Keratinocyte (primary cell): ENCODE measurements around the gene FAM3B. TPM values are rescaled to one million over a fixed set of nuclear protein-coding genes. Genes with fewer than 3 reads are reported as not detected.

Experiments used
- DNase-seq: peaks from one replicate; pipeline ENCODE4 v3.0.0-alpha.2; 2011; ENCODE audit warnings: low read depth, missing footprints, low spot score
- FAIRE-seq: peaks from 2 replicates; lab custom pipeline; 2011; peaks lifted over from hg19 to GRCh38; lab: Jason Lieb, UNC
- H2AFZ ChIP-seq: 2 replicates; pipeline ENCODE4 v1.6.0; 2012; ENCODE audit warnings: low read length, control low read depth, inconsistent platforms; ENCODE audit not compliant: control insufficient read depth
- H3K27ac ChIP-seq: 2 replicates; pipeline ENCODE4 v1.5.1; 2011; ENCODE audit warnings: low read length; ENCODE audit not compliant: control insufficient read depth, insufficient read depth
- H3K27me3 ChIP-seq: 3 replicates; pipeline ENCODE4 v1.6.0; 2011; ENCODE audit warnings: low read length; ENCODE audit not compliant: control insufficient read depth, insufficient read depth; ENCODE audit errors: extremely low read depth
- H3K36me3 ChIP-seq, 2 experiments: 2 replicates in 1 of 2; 3 replicates in 1 of 2; pipeline ENCODE4 v1.5.1; 2011; ENCODE audit warnings: low read length in 2 of 2, mild to moderate bottlenecking in 1 of 2; ENCODE audit not compliant: control insufficient read depth in 2 of 2, insufficient read depth in 2 of 2; ENCODE audit errors: extremely low read depth in 1 of 2
- H3K4me1 ChIP-seq: 3 replicates; pipeline ENCODE4 v1.5.1; 2011; ENCODE audit warnings: low read length; ENCODE audit not compliant: control insufficient read depth, insufficient read depth; ENCODE audit errors: extremely low read depth
- H3K4me2 ChIP-seq: 3 replicates; pipeline ENCODE4 v1.6.0; 2011; ENCODE audit warnings: low read depth, low read length; ENCODE audit not compliant: control insufficient read depth, insufficient read depth; ENCODE audit errors: extremely low read depth
- H3K4me3 ChIP-seq, 3 experiments: fragments of 200-600 bp in 1 of 3; sonication (generic) in 1 of 3; 2 replicates in 2 of 3; 3 replicates in 1 of 3; pipeline ENCODE4 v1.5.1; 2011 to 2016; ENCODE audit warnings: low read length in 3 of 3, mild to moderate bottlenecking in 3 of 3, control low read depth in 2 of 3, inconsistent platforms in 1 of 3, low read depth in 1 of 3, mixed read lengths in 1 of 3, mixed run types in 1 of 3, moderate library complexity in 1 of 3; ENCODE audit not compliant: control insufficient read depth in 2 of 3, insufficient read depth in 2 of 3; ENCODE audit errors: extremely low read depth in 1 of 3
- H3K79me2 ChIP-seq: 2 replicates; pipeline ENCODE4 v1.6.0; 2012; ENCODE audit warnings: low read length; ENCODE audit not compliant: control insufficient read depth, insufficient read depth
- H3K9ac ChIP-seq: 3 replicates; pipeline ENCODE4 v1.6.0; 2011; ENCODE audit warnings: low read length; ENCODE audit not compliant: control insufficient read depth, insufficient read depth; ENCODE audit errors: extremely low read depth
- H3K9me1 ChIP-seq: 3 replicates; pipeline ENCODE4 v1.6.0; 2011; ENCODE audit warnings: low read length; ENCODE audit not compliant: control insufficient read depth, insufficient read depth; ENCODE audit errors: extremely low read depth
- H3K9me3 ChIP-seq: 2 replicates; pipeline ENCODE4 v1.5.1; 2012; ENCODE audit warnings: low read depth, low read length; ENCODE audit not compliant: control insufficient read depth
- H4K20me1 ChIP-seq: 3 replicates; pipeline ENCODE4 v1.6.0; 2011; ENCODE audit warnings: low read length; ENCODE audit not compliant: control insufficient read depth, insufficient read depth; ENCODE audit errors: extremely low read depth
- CTCF ChIP-seq, 3 experiments: IDR thresholded peaks in 1 of 3; conservative IDR thresholded peaks in 1 of 3; optimal IDR thresholded peaks in 1 of 3; 2 replicates in 2 of 3; 3 replicates in 1 of 3; pipeline versions ENCODE3 to v1.5.1; 2011; ENCODE audit warnings: low read length in 3 of 3, mild to moderate bottlenecking in 3 of 3, moderate library complexity in 2 of 3, control low read depth in 1 of 3, inconsistent platforms in 1 of 3; ENCODE audit not compliant: insufficient read depth in 2 of 3; ENCODE audit errors: extremely low read depth in 1 of 3
- EZH2 ChIP-seq: IDR thresholded peaks from one replicate; pipeline ENCODE4 v1.6.1; 2012; ENCODE audit warnings: inconsistent platforms, mild to moderate bottlenecking, low read length, moderate library complexity
- dilution Hi-C: fragments of 300-500 bp; cut with MboI; formaldehyde crosslinking; loops from one replicate; pipeline ENCODE4 v1.7.0; 2020; ENCODE audit warnings: low sequenced_read_pairs; ENCODE audit not compliant: extremely low pct_ligation_motif_present
- polyA plus RNA-seq, 5 experiments: library from polyadenylated mRNA; depleted of rRNA in 3 of 5; stranded (reverse) in 3 of 5; stranded (forward) in 1 of 5; unstranded in 1 of 5; fragments of >200 nt; gene quantifications; 1 replicate in 1 of 5; 2 replicates in 3 of 5; 3 replicates in 1 of 5; pipeline versions ENCODE4 v1.2.1 to v1.2.3, GENCODE V29; 2011 to 2012; ENCODE audit warnings: missing spikeins in 2 of 5, low read depth in 1 of 5, low replicate concordance in 1 of 5

The FAM3B gene
- polyA plus RNA-seq, 1 donor (not counting 4 experiments of a cell fraction or from before 2014, with no cell fraction given), result not detected

GRCh38 chr21:41371685-41372030 is 55.1 kb downstream of the FAM3B start:
- Histone ChIP-seq H3K36me3 (no peaks in the 10 kb centered on the region), H3K9me1 (no peaks in the 10 kb centered on the region), H3K9ac (no peak overlapping the region), H3K4me1 (no peaks in the 10 kb centered on the region), H3K27ac (no peak overlapping the region), H3K4me3 (no peak overlapping the region), H3K9me3 (no peaks in the 10 kb centered on the region), H3K27me3 (peaks cover 21% of the 10 kb centered on the region), H3K79me2 (no peaks in the 10 kb centered on the region), H2AFZ (no peak overlapping the region), H3K4me2 (no peak overlapping the region), H4K20me1 (no peaks in the 10 kb centered on the region)
- FAIRE-seq (no peak), DNase-seq (no peak)
- dilution Hi-C loops, result no loop called here
- no peak for TF ChIP-seq EZH2
- TF ChIP-seq CTCF (optimal IDR thresholded peaks at IDR 0.05 in 1 of 3, IDR thresholded peaks at IDR 0.05 in 1 of 3, conservative IDR thresholded peaks at IDR 0.05 in 1 of 3; ENCODE audit: extremely low read depth in 1 of 3, insufficient read depth in 2 of 3, low read length in 3 of 3), result no peak

- dilution Hi-C loops, result no loop called here
- Histone ChIP-seq H3K9me1 (no peaks in the 10 kb centered on the region), H3K9me3 (no peaks in the 10 kb centered on the region), H4K20me1 (no peaks in the 10 kb centered on the region), H3K4me3 (no peak overlapping the region), H3K36me3 (no peaks in the 10 kb centered on the region), H3K4me2 (no peak overlapping the region), H3K9ac (no peak overlapping the region), H3K27me3 (peaks cover 35% of the 10 kb centered on the region), H3K27ac (no peak overlapping the region), H2AFZ (no peak overlapping the region), H3K79me2 (no peaks in the 10 kb centered on the region), H3K4me1 (no peaks in the 10 kb centered on the region)
- no peak for DNase-seq
- no peak for FAIRE-seq
- TF ChIP-seq EZH2 (no peak), CTCF (optimal IDR thresholded peaks at IDR 0.05 in 1 of 3, IDR thresholded peaks at IDR 0.05 in 1 of 3, conservative IDR thresholded peaks at IDR 0.05 in 1 of 3; ENCODE audit: extremely low read depth in 1 of 3, insufficient read depth in 2 of 3, low read length in 3 of 3) (no peak)
These were observed 56.7 kb downstream of the FAM3B start for GRCh38 chr21:41373253-41373652.
